HG03159 (cell line): ENCODE data around the gene SLIT3.
"Not testable (repeated sequence)": the region's sequence is repeated elsewhere in the genome, so short reads cannot be mapped to it uniquely, and the experiment has no call there.

Experiments
- ATAC-seq: cut with Tn5 transposase; IDR thresholded peaks from one replicate; pipeline ENCODE4 v1.9.1; 2021; ENCODE audit warnings: mild to moderate bottlenecking, moderate library complexity; ENCODE audit not compliant: unreplicated experiment

SLIT3 gene

GRCh38 chr5:169114466-169115065 is 186.4 kb downstream of the SLIT3 start:
- no peak for ATAC-seq

GRCh38 chr5:169112016-169112415 is 188.9 kb downstream of the SLIT3 start:
- ATAC-seq = no peak

DNA sequence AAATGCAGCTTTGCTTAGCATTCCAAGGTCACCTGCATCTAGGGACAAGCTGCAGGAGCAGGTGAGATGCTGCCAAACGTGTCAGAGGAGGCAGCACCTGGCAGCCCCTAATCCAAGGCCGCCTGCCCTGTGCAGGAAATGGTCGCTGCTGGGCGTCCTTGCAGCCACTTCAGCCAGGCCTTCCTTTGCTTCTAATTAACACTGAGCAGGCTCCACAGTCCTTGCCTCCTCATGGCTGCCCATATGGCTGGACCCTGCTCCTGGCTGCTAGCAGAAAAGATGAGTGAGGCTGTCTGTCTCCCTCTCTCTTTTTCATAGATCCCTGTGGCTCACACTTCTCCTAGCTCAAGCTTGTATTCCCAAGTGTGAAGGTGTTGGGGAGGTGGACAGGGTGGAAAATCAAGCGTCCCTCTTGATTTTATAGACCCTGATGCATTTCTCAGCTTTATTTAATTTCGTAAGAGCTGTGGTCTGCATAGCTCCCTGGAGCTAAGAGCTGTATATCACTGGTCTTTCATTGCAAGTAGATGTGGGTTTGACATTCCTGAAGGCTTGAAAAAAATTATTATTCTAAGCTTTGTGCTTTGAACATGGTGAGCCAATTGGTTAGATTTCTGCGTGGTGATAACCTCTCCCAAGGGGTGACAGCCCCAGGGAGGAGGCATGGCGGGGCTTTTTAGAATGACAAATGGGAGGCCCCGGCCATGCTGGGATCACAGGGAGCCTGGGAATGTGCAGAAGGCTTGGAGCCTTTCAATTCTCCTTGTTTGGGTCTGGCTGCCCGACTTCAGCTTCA is 193.8 kb downstream of the SLIT3 start:
- no peak for ATAC-seq

GRCh38 chr5:169105582-169105981 is 195.4 kb downstream of the SLIT3 start:
- not testable (repeated sequence) for ATAC-seq

DNA sequence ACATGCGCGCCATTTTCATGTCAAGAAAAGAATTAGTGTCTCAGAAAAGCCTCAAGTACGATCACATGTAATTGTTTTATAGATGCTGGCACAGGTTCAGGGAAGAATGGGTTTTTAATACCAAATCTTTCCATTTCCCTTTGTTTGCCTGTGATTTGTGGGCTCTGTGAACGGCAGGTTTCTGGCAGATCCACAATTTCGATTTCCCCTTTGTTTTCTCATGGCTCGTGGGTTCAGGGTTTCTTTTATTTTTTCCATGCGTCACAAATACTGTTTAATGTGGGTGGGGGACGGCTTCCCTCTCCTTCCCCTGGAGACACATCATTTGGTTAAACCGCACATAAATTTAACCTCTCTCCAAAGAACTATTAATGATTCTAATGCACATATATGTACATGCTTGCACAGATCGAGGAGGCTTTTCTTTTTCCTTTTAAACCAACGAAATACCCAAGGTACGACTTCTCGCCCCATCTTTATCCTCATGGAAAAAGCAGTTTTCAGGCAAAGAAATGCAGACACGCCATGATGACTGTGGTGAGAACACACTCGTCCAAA is 195.9 kb downstream of the SLIT3 start:
- no peak for ATAC-seq

- ATAC-seq = no peak
Observed at GRCh38 chr5:169103586-169104181, 197.3 kb downstream of the SLIT3 start.

- no peak for ATAC-seq
Observed at GRCh38 chr5:169101966-169102365, 199.0 kb downstream of the SLIT3 start.

- no peak for ATAC-seq
Observed at GRCh38 chr5:169100735-169101075, 200.2 kb downstream of the SLIT3 start.

GRCh38 chr5:169099801-169100734 is 200.9 kb downstream of the SLIT3 start:
- ATAC-seq = no peak

DNA sequence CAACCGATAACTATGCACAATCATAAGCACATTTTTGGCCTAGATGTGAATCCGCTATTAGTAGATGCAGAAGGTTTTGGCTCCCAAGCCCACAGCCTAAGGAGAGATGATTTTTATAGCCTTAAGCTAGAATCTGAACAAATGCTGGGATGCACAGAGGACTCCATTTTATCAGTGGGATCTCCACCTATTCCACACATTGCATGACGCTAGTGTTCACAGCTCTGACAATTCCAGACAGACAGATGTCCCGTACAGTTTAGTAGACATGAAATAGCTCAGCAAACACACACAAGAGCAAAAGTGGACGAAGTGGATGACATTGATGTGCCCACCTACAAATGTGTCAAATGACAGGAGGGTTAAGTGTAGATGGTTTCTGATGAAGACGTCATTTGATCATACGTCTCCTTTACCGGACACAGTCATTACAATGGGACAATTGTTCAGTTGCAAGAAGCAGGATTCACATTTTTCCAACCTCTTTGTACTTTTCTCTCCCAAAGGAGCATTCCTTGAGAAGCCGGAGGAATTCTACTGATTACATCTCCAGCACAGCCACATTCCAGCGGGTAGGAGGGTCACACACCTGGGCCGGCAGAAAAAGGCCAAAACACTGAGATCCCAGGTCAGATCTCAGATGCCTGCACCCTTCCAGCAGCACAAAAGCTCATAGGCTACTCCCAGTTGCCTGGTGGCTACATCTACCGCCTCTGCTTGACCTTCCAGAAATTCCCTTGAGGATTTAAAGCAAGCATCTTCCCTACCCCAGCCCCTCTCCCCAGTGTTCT is 202.4 kb downstream of the SLIT3 start:
- ATAC-seq = no peak

- ATAC-seq = no peak
Observed at GRCh38 chr5:169097374-169098326, 203.3 kb downstream of the SLIT3 start.

DNA sequence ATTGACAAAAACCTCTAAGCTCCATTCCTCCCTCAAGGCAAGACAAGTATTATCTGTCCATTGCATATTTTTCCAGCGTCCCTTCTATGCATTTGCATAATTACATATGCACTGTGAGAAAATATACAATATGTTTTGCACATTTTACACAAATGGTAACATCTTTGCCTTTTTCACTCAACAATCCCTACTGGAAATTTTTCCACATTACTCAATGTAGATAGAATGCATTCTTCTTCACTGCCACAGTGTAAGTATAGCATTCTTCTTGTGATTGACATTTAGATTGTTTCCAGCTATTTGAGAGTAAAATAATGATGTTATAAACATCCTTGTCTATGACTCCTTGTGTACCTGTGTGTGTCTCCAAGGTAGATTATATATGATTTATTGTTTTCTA is 205.0 kb downstream of the SLIT3 start:
- no peak for ATAC-seq

DNA sequence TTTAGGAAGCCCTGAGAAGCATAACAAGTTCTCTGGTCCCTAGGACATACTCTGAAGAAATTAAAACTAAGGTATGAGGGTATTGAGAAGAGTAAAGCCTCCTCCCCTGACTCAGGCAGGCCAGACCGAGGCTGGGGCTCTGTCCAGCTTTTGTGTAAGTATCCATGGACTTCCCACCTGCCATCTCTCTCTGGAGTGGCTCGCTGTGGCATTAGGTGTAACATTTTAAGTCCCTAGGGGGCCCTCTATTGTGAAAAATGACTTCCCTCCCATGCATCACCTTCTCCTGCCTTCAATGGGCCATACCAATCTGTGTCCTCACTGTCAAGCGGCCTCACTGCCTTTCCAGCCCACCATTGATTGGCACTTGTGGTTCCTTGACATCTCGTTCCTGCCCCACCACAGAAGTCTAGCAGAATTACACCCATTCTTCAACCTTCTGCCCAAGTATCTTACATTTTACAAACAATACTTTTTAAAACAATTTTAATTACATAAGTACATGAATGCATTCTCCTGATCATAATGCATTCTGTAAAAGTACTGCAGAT is 205.5 kb downstream of the SLIT3 start:
- no peak for ATAC-seq

DNA sequence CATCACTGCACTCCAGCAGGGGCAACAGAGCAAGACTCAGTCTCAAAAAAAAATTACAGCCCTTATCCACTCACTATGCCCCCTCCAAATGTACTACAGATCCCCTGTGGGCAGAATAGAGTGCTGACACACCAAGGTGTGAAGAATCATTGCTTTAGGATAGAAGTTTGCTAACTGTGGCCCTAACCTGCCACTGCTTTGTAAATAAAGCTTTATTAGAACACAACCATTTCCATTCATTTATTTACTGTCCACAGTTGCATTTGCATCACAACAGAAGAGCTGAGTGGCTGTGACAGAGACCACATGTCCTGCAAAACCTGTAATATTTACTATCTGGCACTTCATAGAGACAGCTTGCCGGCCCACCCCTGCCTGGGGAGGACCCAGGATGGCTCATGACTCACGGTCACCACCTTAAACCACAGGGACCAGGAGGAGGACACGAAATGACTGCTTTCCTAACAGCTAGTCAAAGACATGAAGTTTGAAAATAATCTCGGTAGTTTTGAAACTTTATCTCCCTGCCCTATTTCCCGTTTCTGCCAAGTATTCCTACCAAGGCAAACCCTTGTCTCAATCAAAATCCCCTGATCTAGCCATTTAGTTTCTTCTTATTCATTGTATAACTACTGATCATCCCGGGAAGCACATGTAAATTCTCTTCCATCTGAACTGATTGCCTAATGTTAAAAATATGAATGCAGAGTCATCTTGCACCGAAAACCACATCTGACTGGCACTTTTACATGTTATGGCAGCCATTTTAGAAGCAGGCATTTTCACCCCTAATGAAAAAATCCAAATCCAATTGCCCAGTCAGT is 206.1 kb downstream of the SLIT3 start:
- ATAC-seq = no peak

DNA sequence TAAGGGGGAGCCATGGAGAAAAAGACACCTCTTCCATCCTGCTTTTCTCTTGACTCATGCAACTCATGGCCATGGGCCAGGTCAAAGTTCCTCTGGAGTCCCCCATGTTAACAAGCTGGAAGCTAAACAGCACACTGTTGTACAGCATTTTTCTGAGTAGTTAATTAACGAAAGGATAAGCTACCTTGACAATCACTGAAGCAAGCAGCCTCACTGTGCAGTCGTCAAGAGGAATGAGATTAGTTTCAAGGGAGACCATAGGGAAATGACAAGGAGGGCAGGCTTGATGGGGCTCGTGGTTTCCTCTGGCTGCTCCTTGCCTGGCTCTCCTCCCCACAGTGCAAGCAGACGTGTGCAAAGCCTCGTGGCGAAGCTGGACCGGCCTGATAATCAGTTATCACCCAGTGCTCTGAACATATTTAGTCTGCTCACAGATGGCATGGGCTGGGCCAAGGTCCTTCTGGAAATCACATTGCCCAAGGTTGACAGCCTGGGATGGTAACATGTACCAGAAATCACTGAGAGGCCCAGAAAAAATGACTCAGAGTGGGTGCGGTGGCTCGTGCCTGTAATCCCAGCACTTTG is 209.5 kb downstream of the SLIT3 start:
- no peak for ATAC-seq

GRCh38 chr5:169089343-169089742 is 211.6 kb downstream of the SLIT3 start:
- no peak for ATAC-seq

- no peak for ATAC-seq
Observed at GRCh38 chr5:169088028-169088725, 212.8 kb downstream of the SLIT3 start.
